Measurements from ENCODE around the gene RPN2. TPM values are rescaled to one million over a fixed set of nuclear protein-coding genes. Genes with fewer than 3 reads are reported as not detected.

Gene RPN2
- total RNA-seq, 1 experiment from 2014 or later, result 234 TPM

GRCh38 chr20:37277253-37277593 lies 98.1 kb downstream of the RPN2 start:
- H3K4me1 ChIP-seq (ENCODE audit: insufficient read depth, low read length), result no peaks in the 10 kb centered on the region; the same call in 1 of the 2 replicates
- no peak overlapping the region for H3K9ac ChIP-seq (ENCODE audit: extremely low read depth, insufficient read length, low read length)
- H4K5ac ChIP-seq (ENCODE audit: insufficient read length, low read depth, low read length), result no peak overlapping the region
- H3K79me2 ChIP-seq (ENCODE audit: insufficient read depth, low read length), result no peaks in the 10 kb centered on the region
- no peak overlapping the region for H2BK20ac ChIP-seq (ENCODE audit: low read depth, low read length, poor library complexity, severe bottlenecking)
- H3K27ac ChIP-seq (ENCODE audit: insufficient read length, low read depth, low read length), result no peak overlapping the region
- peaks cover 2% of the 10 kb centered on the region; the same call in 1 of the 2 replicates for H3K27me3 Mint-ChIP-seq (ENCODE audit: low read depth)
- no peak overlapping the region for H2BK120ac ChIP-seq (ENCODE audit: low read depth, low read length, poor library complexity, severe bottlenecking)
- H3K36me3 Mint-ChIP-seq (ENCODE audit: insufficient read depth in 1 of 3, low read depth in 3 of 3), result no peaks in the 10 kb centered on the region
- no peak overlapping the region for H4K8ac ChIP-seq (replicated peaks; ENCODE audit: insufficient read length, low read depth, low read length)
- no peak overlapping the region for H3K56ac ChIP-seq (ENCODE audit: insufficient read length, low read depth, low read length)
- no peak overlapping the region for H3K18ac ChIP-seq (ENCODE audit: insufficient read length, low read depth, low read length)
- no peak overlapping the region; the same call in 1 of the 2 replicates for H3K14ac ChIP-seq (ENCODE audit: insufficient read depth, low read length)
- no peaks in the 10 kb centered on the region for H3K79me1 ChIP-seq (ENCODE audit: insufficient read depth, low read depth, low read length, poor library complexity, severe bottlenecking)
- no peak overlapping the region for H4K91ac ChIP-seq (ENCODE audit: insufficient read length, low read depth, low read length)
- H3K23ac ChIP-seq (ENCODE audit: insufficient read length, low read depth, low read length), result no peak overlapping the region
- H2BK5ac ChIP-seq (ENCODE audit: insufficient read length, low read length), result no peak overlapping the region
- H3K23me2 ChIP-seq (ENCODE audit: insufficient read length, low read depth, low read length, poor library complexity, severe bottlenecking), result no peaks in the 10 kb centered on the region
- no peak overlapping the region for H3K27ac Mint-ChIP-seq
- no peak overlapping the region for H3K4me2 ChIP-seq (ENCODE audit: insufficient read depth, insufficient read length, low read length)
- no peak for TF ChIP-seq CTCF (conservative IDR thresholded peaks at IDR 0.05)
- no peak overlapping the region for H2BK12ac ChIP-seq (ENCODE audit: insufficient read length, low read depth, low read length)
- no CpG with 5 or more reads among the region's 2 CpGs for WGBS (ENCODE audit: extremely low coverage, insufficient read length, low lambda C conversion rate)
- DNase-seq, result no peak
- no peak overlapping the region for H2AK5ac ChIP-seq (ENCODE audit: insufficient read length, low read length)
- peaks cover 9 to 34% of the 10 kb centered on the region in 2 experiments for H3K4me1 Mint-ChIP-seq
- no peaks in the 10 kb centered on the region for H4K20me1 ChIP-seq (ENCODE audit: control insufficient read depth, insufficient read depth, insufficient read length)
- no peaks in the 10 kb centered on the region for H3K9me3 ChIP-seq (ENCODE audit: control insufficient read depth, low read depth, low read length)
- no peaks in the 10 kb centered on the region; a peak in 1 of 5 replicates for H3K9me3 Mint-ChIP-seq
- no peak overlapping the region for H2AFZ ChIP-seq (ENCODE audit: low read length)
- no peak overlapping the region for H2BK15ac ChIP-seq (ENCODE audit: low read depth, low read length)
- H3K4me3 Mint-ChIP-seq, result no peak overlapping the region
- H3K27me3 ChIP-seq (ENCODE audit: insufficient read depth, low read length), result no peaks in the 10 kb centered on the region
- no peak overlapping the region for H3T11ph ChIP-seq (ENCODE audit: low read length)
- no peak overlapping the region for H3K4ac ChIP-seq (ENCODE audit: low read depth, low read length)
